SJSA1 (cell line): ENCODE results near the gene KRT6C. TPM values are rescaled to one million over a fixed set of nuclear protein-coding genes. Genes with fewer than 3 reads are reported as not detected.

Experiments used
- DNase-seq, 2 experiments: peaks; one replicate each; pipeline ENCODE4 v3.0.0-alpha.2; 2015 to 2020; ENCODE audit warnings: low spot score in 2 of 2, low read depth in 1 of 2
- H3K27ac ChIP-seq: fragments of 250-450 bp; sonication (Bioruptor Pico); 2 replicates; pipeline ENCODE4 v1.5.1; 2020; ENCODE audit warnings: mild to moderate bottlenecking, moderate library complexity
- H3K27me3 ChIP-seq: fragments of 250-450 bp; sonication (Bioruptor Pico); replicated peaks from 2 replicates; pipeline ENCODE4 v1.5.1; 2020; ENCODE audit warnings: mild to moderate bottlenecking, moderate library complexity
- H3K36me3 ChIP-seq: fragments of 250-450 bp; sonication (Bioruptor Pico); 2 replicates; pipeline ENCODE4 v1.5.1; 2020; ENCODE audit warnings: mild to moderate bottlenecking
- H3K4me1 ChIP-seq: fragments of 250-450 bp; sonication (Bioruptor Pico); replicated peaks from 2 replicates; pipeline ENCODE4 v1.6.1; 2021; ENCODE audit warnings: mild to moderate bottlenecking
- H3K4me3 ChIP-seq: fragments of 250-450 bp; sonication (Bioruptor Pico); 2 replicates; pipeline ENCODE4 v1.5.1; 2020; ENCODE audit warnings: mild to moderate bottlenecking
- H3K9me3 ChIP-seq: fragments of 250-450 bp; sonication (Bioruptor Pico); replicated peaks from 2 replicates; pipeline ENCODE4 v1.5.1; 2020; ENCODE audit warnings: mild to moderate bottlenecking
- total RNA-seq: library from RNA; depleted of rRNA; stranded (reverse); fragments of >200 nt; shearing (Covaris generic); gene quantifications from 2 replicates; pipeline ENCODE4 v1.2.3, GENCODE V29; 2014; rRNA removed

The KRT6C gene
- total RNA-seq = not detected in 2 replicates

GRCh38 chr12:52473768-52474167 is at the start of gene KRT6C:
Gene KRT6C, minus strand, starts transcription at chr12:52473805. Its CDS starts 68 bp downstream, at chr12:52473737.
- H3K36me3 ChIP-seq = no peaks in the 10 kb centered on the region
- no peaks in the 10 kb centered on the region for H3K4me1 ChIP-seq
- no peak within 1 kb of the TSS for H3K4me3 ChIP-seq
- H3K9me3 ChIP-seq = no peaks in the 10 kb centered on the region
- peaks cover 5% of the 10 kb centered on the region for H3K27me3 ChIP-seq
- DNase-seq = no peak
- H3K27ac ChIP-seq = no peak within 1 kb of the TSS

- Histone ChIP-seq H3K9me3 (no peaks in the 10 kb centered on the region), H3K4me3 (no peak overlapping the region), H3K4me1 (no peaks in the 10 kb centered on the region), H3K27ac (no peak overlapping the region), H3K27me3 (peaks cover 4% of the 10 kb centered on the region; the same call in 1 of the 2 replicates), H3K36me3 (no peaks in the 10 kb centered on the region)
- DNase-seq = peak in 1 of 2 experiments; percentile 28
Measured at GRCh38 chr12:52522346-52523011, 48.9 kb upstream of the KRT6C start.

- no peak overlapping the region for H3K4me3 ChIP-seq
- no peak for DNase-seq
- H3K27ac ChIP-seq = no peak overlapping the region
Measured at GRCh38 chr12:52521568-52522266, 48.1 kb upstream of the KRT6C start.

GRCh38 chr12:52521175-52521567 is 47.6 kb upstream of the KRT6C start:
- DNase-seq = no peak
- H3K36me3 ChIP-seq = no peaks in the 10 kb centered on the region
- no peak overlapping the region for H3K27ac ChIP-seq

More at GRCh38 chr12:52521568-52522266, 48.1 kb upstream of the KRT6C start:
- no peaks in the 10 kb centered on the region for H3K4me1 ChIP-seq
- no peaks in the 10 kb centered on the region for H3K9me3 ChIP-seq
- no peaks in the 10 kb centered on the region for H3K36me3 ChIP-seq
- peaks cover 4% of the 10 kb centered on the region; the same call in 1 of the 2 replicates for H3K27me3 ChIP-seq

GRCh38 chr12:52519826-52520662 is 46.4 kb upstream of the KRT6C start, which contains the start of gene KRT5:
Gene KRT5, minus strand, starts transcription at chr12:52520394. Its CDS starts 98 bp downstream, at chr12:52520296.
- Histone ChIP-seq H3K4me1 (no peaks in the 10 kb centered on the region), H3K27me3 (peaks cover 2% of the 10 kb centered on the region; the same call in 1 of the 2 replicates), H3K4me3 (no peak within 1 kb of the TSS), H3K9me3 (no peaks in the 10 kb centered on the region), H3K27ac (no peak within 1 kb of the TSS), H3K36me3 (no peaks in the 10 kb centered on the region)
- no peak for DNase-seq

More at GRCh38 chr12:52521175-52521567, 47.6 kb upstream of the KRT6C start:
- Histone ChIP-seq H3K9me3 (no peaks in the 10 kb centered on the region), H3K4me1 (no peaks in the 10 kb centered on the region), H3K4me3 (no peak overlapping the region), H3K27me3 (peaks cover 4% of the 10 kb centered on the region; the same call in 1 of the 2 replicates)

GRCh38 chr12:52519387-52519703 is 45.7 kb upstream of the KRT6C start:
- no peaks in the 10 kb centered on the region for H3K9me3 ChIP-seq
- peaks cover 2% of the 10 kb centered on the region; the same call in 1 of the 2 replicates for H3K27me3 ChIP-seq
- DNase-seq = no peak
- no peaks in the 10 kb centered on the region for H3K36me3 ChIP-seq
- no peak overlapping the region for H3K27ac ChIP-seq
- no peaks in the 10 kb centered on the region for H3K4me1 ChIP-seq
- H3K4me3 ChIP-seq = no peak overlapping the region

GRCh38 chr12:52518574-52519386 is 45.2 kb upstream of the KRT6C start:
- DNase-seq = no peak
- H3K27me3 ChIP-seq = peaks cover 2% of the 10 kb centered on the region; the same call in 1 of the 2 replicates
- H3K4me3 ChIP-seq = no peak overlapping the region
- no peak overlapping the region for H3K27ac ChIP-seq
- no peaks in the 10 kb centered on the region for H3K9me3 ChIP-seq
- no peaks in the 10 kb centered on the region for H3K4me1 ChIP-seq
- H3K36me3 ChIP-seq = no peaks in the 10 kb centered on the region

- H3K27ac ChIP-seq = no peak overlapping the region
- no peaks in the 10 kb centered on the region for H3K36me3 ChIP-seq
- H3K4me3 ChIP-seq = no peak overlapping the region
- DNase-seq = peak in 1 of 2 experiments; percentile 15
- no peaks in the 10 kb centered on the region for H3K4me1 ChIP-seq
- no peaks in the 10 kb centered on the region for H3K9me3 ChIP-seq
- peaks cover 4% of the 10 kb centered on the region for H3K27me3 ChIP-seq
Measured at GRCh38 chr12:52517888-52518287, 44.3 kb upstream of the KRT6C start.

- DNase-seq = peak in 1 of 2 experiments; percentile 13
- Histone ChIP-seq H3K4me1 (no peaks in the 10 kb centered on the region), H3K27me3 (peaks cover 8% of the 10 kb centered on the region)
Measured at GRCh38 chr12:52517005-52517835, 43.6 kb upstream of the KRT6C start.

GRCh38 chr12:52515927-52516831 is 42.6 kb upstream of the KRT6C start:
- no peak for DNase-seq
- Histone ChIP-seq H3K36me3 (no peaks in the 10 kb centered on the region), H3K27me3 (peaks cover 10% of the 10 kb centered on the region), H3K9me3 (no peaks in the 10 kb centered on the region; the same call in 1 of the 2 replicates), H3K27ac (no peak overlapping the region), H3K4me3 (no peak overlapping the region), H3K4me1 (no peaks in the 10 kb centered on the region)

More at GRCh38 chr12:52517005-52517835, 43.6 kb upstream of the KRT6C start:
- no peaks in the 10 kb centered on the region for H3K36me3 ChIP-seq
- H3K9me3 ChIP-seq = no peaks in the 10 kb centered on the region
- H3K27ac ChIP-seq = no peak overlapping the region
- H3K4me3 ChIP-seq = no peak overlapping the region

GRCh38 chr12:52515319-52515646 is 41.7 kb upstream of the KRT6C start:
- H3K4me3 ChIP-seq = no peak overlapping the region
- no peaks in the 10 kb centered on the region for H3K36me3 ChIP-seq
- H3K27ac ChIP-seq = no peak overlapping the region
- no peaks in the 10 kb centered on the region; the same call in 1 of the 2 replicates for H3K9me3 ChIP-seq
- peaks cover 10% of the 10 kb centered on the region for H3K27me3 ChIP-seq
- no peak for DNase-seq
- no peaks in the 10 kb centered on the region for H3K4me1 ChIP-seq
